K562 (cell line): ENCODE measurements around the gene XKR7. TPM values are rescaled to one million over a fixed set of nuclear protein-coding genes. Genes with fewer than 3 reads are reported as not detected.
A peak's percentile ranks its signal among the peaks of the same experiment; 100 is the strongest.

Experiments used
- ATF3 ChIP-seq, 2 experiments: fragments of 450-650 bp in 1 of 2; sonication (generic) in 1 of 2; formaldehyde crosslinking in 1 of 2; IDR thresholded peaks in 1 of 2; conservative IDR thresholded peaks in 1 of 2; 2 replicates each; pipeline versions ENCODE4 v1.6.1 to v1.8.1; 2016 to 2023; ENCODE audit warnings: mild to moderate bottlenecking in 2 of 2, moderate library complexity in 2 of 2, inconsistent platforms in 1 of 2, missing genetic modification reagents in 1 of 2
- ATF7 ChIP-seq: fragments of 450-650 bp; IDR thresholded peaks from 2 replicates; pipeline ENCODE4 v1.7.1; 2014; ENCODE audit warnings: mild to moderate bottlenecking, moderate library complexity
- CCAR2 ChIP-seq: fragments of 200-400 bp; formaldehyde crosslinking; IDR thresholded peaks from 2 replicates; pipeline ENCODE4 v1.6.1; 2017; ENCODE audit warnings: mild to moderate bottlenecking, low read depth, low read length
- CHCHD3 ChIP-seq: fragments of 250-450 bp; sonication (Bioruptor Pico); IDR thresholded peaks from 2 replicates; pipeline ENCODE4 v2.1.2; 2022; ENCODE audit warnings: mild to moderate bottlenecking
- CHD7 ChIP-seq: fragments of 200-600 bp; sonication (generic); IDR thresholded peaks from one replicate; pipeline ENCODE4 v1.6.1; 2012; ENCODE audit warnings: mild to moderate bottlenecking, low read depth, low read length, inconsistent platforms
- CLOCK ChIP-seq: fragments of 250-450 bp; sonication (Bioruptor Pico); IDR thresholded peaks from 2 replicates; pipeline ENCODE4 v1.4.0; 2020; ENCODE audit warnings: mild to moderate bottlenecking, moderate library complexity, borderline replicate concordance
- CREB3 ChIP-seq: fragments of 450-650 bp; conservative IDR thresholded peaks from 2 replicates; pipeline ENCODE4 v1.6.1; 2016; ENCODE audit warnings: missing genetic modification characterization, low read depth, mild to moderate bottlenecking, missing compliant biosample characterization, moderate library complexity
- MYC ChIP-seq, 2 experiments: fragments of 250-450 bp in 1 of 2; sonication (Bioruptor Pico) in 1 of 2; IDR thresholded peaks; 2 replicates each; pipeline versions ENCODE4 v1.5.1 to v1.6.1; 2012 to 2021; ENCODE audit warnings: low read depth in 2 of 2, borderline replicate concordance in 1 of 2, improper control_type of control experiment in 1 of 2, low read length in 1 of 2, mild to moderate bottlenecking in 1 of 2, moderate library complexity in 1 of 2
- SMARCA4 ChIP-seq: fragments of 450-650 bp; IDR thresholded peaks from 2 replicates; pipeline ENCODE4 v1.6.1; 2016
- polyA plus RNA-seq, 8 experiments: library from polyadenylated mRNA; depleted of rRNA in 4 of 8; stranded (reverse) in 5 of 8; unstranded in 3 of 8; fragments of >200 nt; fragmentation: Nextera tagmentation in 2 of 8; fragmentation: Illumina TruSeq in 1 of 8; extraction: Ambion mirVana in 2 of 8; extraction: Trizol in 1 of 8; gene quantifications; 2 replicates each; pipeline versions ENCODE4 v1.2.1 to v1.2.3, GENCODE V29; 2011 to 2014; ENCODE audit warnings: inconsistent platforms in 1 of 8, missing spikeins in 1 of 8
- total RNA-seq, 7 experiments: library from RNA; depleted of rRNA in 6 of 7; stranded (reverse); fragments of >200 nt in 6 of 7; fragmentation: Illumina TruSeq in 2 of 7; extraction: Trizol in 2 of 7; gene quantifications; 2 replicates each; pipeline versions ENCODE4 v1.2.1 to v1.2.3, GENCODE V29; 2011 to 2021; ENCODE audit warnings: low replicate concordance in 1 of 7

Gene XKR7
- total and polyA plus RNA-seq, 9 of the 15 experiments (the other 6 are each of a cell fraction or from before 2014, with no cell fraction given), result 0.02 TPM; not detected in 8

GRCh38 chr20:31949877-31950646, 17.9 kb upstream of the XKR7 start (continued):
- TF ChIP-seq CHD7, result no peak
- no peak for TF ChIP-seq CHCHD3 (CRISPR knock-in tag)
- TF ChIP-seq CCAR2, result no peak
- no peak for TF ChIP-seq MYC (IDR thresholded peaks at IDR 0.05; ENCODE audit: low read depth, low read length)
- TF ChIP-seq MYC (CRISPR knock-in tag; IDR thresholded peaks at IDR 0.05; ENCODE audit: borderline replicate concordance, low read depth), result no peak
- peak; percentile 17; the same call in 1 of the 2 replicates for TF ChIP-seq ATF3 (IDR thresholded peaks at IDR 0.05)
- TF ChIP-seq ATF3 (CRISPR knock-in tag; conservative IDR thresholded peaks at IDR 0.05), result no peak
- TF ChIP-seq CLOCK (CRISPR knock-in tag), result no peak
- TF ChIP-seq CREB3 (tag), result no peak
- no peak for TF ChIP-seq ATF7
- TF ChIP-seq SMARCA4, result peak; percentile 77
